ENCODE data around the gene JSRP1.

DNA sequence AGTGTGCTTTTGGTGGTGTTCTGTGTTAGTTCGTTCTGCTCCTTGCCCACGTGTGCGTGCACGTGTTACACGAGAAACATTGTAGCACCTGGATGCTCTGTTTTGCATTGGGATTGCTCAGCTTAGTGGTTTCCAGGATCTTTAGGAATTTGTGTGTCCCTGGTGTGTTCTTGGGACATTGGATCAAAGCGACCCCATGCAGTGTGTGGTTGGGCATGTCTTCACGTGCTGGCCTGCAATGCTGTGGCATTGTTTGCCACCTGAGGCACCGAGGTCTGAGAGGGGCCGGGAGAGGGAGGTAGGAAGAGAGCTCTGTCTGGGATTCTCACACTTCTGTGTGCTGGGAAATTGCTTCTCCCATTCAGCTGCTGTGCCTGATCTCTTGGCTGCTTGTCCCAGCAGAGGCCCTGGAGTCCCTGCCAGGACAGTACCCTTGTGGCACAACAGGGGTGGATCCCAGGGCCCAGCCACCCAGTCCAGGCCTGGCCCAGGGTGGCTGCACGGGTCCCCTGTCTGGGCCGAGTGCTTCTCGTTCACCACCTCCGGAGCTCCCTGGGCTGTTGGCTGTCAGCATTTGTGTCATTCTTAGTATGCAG is 31.4 kb downstream of the JSRP1 start:
- TF ChIP-seq CTCF (IDR thresholded peaks at IDR 0.05) (no peak), POLR2A (IDR thresholded peaks at IDR 0.05) (no peak)
